Erythroblast (primary cell): Measurements from ENCODE around the gene CNTN4.

Experiments used
- DNase-seq, 2 experiments: peaks; one replicate each; lab custom pipeline; 2025; lab: John Stamatoyannopoulos, UW
- GATA1 ChIP-seq: IDR thresholded peaks from 2 replicates; pipeline ENCODE4 v1.6.1; 2011; ENCODE audit warnings: low read depth, mild to moderate bottlenecking, control low read depth, low read length, moderate library complexity
- POLR2A ChIP-seq: IDR thresholded peaks from 2 replicates; pipeline ENCODE4 v1.6.1; 2011; ENCODE audit warnings: mild to moderate bottlenecking, low read length

The CNTN4 gene

DNA sequence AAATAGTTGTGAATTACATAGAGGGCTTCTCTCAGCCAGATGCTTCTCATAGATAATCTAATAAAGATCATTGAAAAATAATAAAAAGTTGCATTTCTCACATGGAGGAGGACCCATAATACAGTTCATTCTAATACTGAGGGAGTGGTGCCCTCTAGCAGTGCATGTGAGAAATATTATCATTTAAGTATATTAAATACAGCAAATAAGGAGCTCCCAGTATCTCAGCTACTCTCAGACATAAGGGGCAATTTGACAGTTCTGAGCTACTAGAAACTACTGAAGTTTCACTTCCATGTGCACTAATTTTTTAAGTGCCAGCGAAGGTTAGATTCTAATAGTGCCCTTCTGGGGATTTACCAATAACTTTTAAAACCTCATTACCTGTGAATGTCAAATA lies 823.2 kb downstream of the CNTN4 start:
- DNase-seq: peak; percentile 10 to 25
- no peak for TF ChIP-seq GATA1
- TF ChIP-seq POLR2A: no peak

DNA sequence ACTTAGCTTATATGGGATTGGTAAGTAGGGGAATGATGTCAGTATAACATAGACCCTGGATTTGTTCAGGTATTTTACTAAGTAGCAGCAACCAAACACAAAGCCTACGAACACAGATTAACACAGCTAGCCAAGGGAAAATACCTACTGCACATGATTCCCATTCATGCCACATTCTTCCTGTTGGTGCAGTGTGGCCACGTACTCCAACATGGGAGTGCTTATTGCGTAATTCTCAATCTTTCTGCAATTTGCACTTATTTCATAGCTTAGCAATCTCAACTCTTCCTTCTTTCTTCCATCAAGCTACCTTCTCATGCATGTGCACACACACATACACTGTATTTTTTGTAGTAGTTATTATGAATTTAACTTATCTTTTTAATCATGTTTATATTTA lies 824.7 kb downstream of the CNTN4 start:
- TF ChIP-seq POLR2A (no peak), GATA1 (no peak)
- no peak for DNase-seq

DNA sequence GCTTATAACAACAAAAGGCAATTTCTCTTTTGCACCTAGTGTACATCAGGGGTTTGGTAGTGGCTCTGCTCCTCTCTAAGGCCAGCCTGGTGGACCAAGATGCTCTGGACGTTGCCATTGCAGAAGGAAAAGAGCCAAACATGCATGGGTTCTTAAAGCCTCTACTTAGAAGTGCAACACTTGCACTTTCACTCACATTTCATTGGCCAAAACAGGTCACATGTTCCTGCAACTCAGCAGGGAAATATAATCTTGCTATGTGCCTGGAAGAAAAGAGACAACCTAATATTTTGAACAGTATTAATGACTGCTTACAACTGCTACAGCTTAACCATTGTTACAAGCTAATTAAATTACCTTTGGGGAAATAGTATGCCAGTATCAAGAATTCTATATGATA lies 828.6 kb downstream of the CNTN4 start:
- TF ChIP-seq GATA1 (no peak), POLR2A (no peak)
- peak in 1 of 2 experiments; percentile 2 for DNase-seq

DNA sequence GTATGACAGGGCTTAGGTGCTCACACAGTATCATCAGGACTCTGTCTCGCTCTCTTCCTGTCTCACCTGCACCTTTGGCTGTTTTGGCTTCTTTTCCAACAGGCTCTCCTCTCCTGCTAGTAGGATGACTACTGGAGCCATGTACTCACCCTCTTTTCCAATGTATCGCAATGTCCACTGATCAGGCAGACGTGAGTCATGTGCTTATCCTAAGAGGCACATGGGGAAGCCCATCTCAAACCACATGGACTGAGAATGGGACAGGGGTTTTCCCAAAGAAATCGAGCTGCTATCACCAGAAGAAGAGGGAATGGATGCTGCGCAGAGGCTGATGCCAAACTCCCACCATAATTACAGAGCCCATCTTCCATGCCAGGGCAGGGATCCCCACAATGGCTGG lies 830.9 kb downstream of the CNTN4 start:
- no peak for TF ChIP-seq POLR2A
- DNase-seq: no peak

DNA sequence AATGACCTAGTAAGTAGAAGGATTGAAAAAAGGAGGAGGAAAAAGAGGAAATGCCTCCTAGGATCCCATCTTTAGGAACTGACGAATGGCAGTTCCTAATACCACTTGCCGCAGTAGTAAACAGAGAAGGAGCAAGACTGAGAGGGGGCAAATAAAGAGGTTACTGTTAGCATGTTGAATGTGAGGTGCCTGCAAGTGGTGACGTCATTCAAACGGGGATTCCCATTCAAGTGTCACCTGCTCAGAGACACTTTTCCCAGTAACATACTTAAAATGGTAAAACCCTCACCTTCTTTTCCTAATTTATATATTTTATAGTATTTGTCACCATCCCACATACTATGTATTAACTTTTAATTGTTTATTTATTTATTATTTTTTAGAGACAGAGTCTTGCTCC lies 832.6 kb downstream of the CNTN4 start:
- TF ChIP-seq POLR2A (no peak), GATA1 (no peak)
- no peak for DNase-seq

DNA sequence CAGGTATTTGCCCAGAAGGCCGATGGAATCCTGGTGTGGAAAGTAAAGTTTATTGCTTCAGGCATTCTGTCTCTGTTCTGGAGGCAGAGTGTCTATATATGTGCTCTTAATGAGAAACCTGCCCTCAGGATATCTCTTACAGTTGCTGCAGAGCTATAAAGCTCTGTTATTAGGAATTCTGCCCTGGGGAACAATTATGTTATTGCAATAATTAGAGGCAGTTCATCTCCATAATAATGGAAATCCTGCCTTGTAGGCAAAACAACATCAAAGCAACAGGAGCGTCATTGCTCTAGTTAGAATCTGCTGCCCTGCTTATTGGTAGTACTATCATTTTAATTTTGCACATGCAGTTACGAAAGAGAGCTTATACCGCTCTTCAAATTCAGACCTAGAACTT lies 835.9 kb downstream of the CNTN4 start:
- TF ChIP-seq POLR2A: no peak
- no peak for TF ChIP-seq GATA1
- DNase-seq: no peak

DNA sequence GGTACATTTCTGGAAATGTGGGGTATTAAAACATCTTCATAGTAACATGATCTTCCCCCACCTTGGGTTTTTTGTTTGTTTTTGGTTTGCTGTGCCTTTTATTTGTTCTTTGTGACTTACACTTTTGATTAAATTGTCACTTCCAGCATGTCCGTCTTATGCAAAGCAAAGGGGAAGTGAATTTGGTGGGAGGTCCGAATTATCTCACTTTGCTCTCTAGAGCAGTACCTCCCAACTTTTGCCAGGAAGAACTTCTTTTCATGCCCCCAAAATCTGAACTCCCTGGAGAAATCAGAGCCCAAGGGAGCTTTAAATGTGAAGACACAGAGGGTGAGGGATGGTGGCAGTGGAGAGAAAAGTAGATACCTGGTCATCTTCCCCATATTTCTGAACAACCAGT lies 838.4 kb downstream of the CNTN4 start:
- no peak for DNase-seq
- TF ChIP-seq POLR2A: no peak
- TF ChIP-seq GATA1: no peak

DNA sequence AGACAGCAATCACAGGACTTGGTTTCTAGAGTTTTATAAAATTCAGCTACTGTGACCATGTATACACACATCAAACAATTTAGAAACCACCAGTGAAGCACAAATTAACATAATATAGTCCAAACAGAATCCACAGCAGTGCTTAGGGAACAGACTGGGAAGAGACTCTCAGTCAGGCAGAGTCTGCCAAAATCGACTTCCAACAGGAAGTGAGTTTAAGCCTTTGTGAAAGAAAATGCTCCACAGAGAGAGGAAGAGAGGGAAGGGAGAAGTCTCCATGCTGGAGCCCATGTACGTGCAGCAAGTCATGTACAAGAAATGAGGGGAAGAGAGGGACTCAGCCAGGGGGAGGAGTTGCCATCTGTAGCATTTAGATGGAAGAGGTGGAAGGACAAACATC lies 838.9 kb downstream of the CNTN4 start:
- DNase-seq: no peak
- no peak for TF ChIP-seq GATA1
- no peak for TF ChIP-seq POLR2A

DNA sequence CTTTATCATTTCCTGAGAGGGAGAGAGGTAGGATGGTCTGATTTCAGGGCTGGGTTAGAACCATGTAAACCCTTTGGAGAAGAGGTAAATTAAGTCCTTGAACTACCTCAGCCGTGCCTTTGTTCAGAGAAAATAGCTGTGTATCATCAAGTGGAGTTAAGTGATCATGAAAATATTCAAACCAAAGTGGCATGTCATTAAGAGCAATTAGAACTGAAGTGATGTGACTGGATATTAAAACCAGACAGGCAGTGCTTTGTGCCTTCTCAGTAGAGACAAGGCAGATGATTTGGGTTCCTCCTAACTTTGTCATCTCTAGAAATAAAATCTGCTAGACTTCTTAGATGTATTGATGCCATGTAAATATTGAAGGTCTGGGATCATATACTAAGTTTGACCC lies 840.0 kb downstream of the CNTN4 start:
- DNase-seq: no peak
- TF ChIP-seq GATA1 (no peak), POLR2A (no peak)

DNA sequence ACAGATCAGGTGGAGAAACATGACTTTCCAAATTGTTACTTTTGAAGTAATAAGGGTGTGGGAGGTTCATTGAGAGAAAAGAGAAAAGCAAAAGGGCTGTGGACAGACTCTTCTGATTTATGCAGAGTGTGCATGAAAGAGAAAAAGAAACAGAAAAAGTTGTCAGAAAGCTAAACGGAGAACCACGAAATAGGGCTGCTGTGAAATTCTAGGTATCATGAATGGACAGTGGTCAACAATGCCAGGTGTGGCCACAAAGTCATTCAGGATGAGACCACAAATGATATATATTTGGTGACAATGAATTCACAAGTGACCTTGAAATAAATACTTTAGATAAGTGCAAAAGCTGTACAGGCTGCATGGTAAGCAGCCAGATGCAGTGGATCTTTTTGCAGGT lies 841.4 kb downstream of the CNTN4 start:
- no peak for TF ChIP-seq GATA1
- no peak for TF ChIP-seq POLR2A
- no peak for DNase-seq

DNA sequence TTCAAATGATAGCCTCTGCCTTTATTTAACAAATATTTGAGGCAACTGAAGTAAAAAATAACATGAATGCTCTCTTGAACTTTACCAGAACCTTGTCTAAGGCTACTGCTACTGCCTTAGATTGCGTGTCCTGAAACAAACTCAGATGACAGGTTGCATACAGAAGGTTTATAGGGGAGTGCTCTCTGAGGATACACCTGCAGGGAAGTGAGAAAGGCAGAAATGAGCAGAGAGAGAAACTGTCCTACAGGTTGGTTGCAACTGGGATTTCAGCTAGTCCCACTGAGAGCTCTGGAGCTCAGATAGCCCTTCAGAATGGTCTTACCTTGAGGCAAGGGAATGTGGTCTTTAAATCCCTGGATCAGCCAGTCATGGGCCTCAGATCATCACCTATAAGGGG lies 846.0 kb downstream of the CNTN4 start:
- TF ChIP-seq GATA1 (no peak), POLR2A (no peak)
- DNase-seq: no peak

DNA sequence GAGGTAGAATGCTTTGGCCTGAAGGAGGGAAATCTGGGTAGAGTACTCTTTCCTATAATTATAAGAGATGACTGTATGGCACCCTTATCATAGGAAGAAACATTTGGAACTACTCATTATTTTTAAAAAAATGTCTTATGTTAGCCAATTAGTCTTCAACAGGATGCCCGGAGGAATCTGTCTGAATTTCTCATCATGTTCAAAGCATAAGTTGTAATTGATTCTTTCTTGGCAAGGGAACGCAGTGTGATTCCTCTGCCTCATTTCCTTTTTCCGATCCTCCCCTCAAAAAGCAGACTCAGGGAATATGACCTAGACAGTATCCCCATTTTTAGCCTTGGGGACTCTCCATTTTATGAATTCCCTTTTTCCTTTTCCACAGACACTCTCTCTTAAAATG lies 846.5 kb downstream of the CNTN4 start:
- no peak for DNase-seq
- TF ChIP-seq POLR2A: no peak
- no peak for TF ChIP-seq GATA1

DNA sequence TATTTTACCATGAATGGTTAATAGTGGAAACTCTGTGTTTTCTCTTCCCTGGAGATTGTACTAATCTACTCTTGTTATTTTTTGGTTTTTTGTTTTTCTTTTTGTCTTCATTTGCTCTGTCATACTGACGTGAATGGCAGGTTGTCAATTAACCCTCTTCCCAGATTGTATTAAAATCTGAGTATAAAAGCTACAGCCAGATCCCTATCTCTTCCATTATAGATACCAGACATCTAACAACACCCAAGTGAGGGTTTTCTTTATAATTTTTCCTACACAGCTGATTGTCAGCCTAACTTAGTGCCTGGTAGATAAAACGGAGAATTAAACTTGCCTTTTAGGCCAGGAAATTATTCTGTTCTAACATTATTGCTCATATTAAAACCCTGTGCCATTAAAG lies 848.9 kb downstream of the CNTN4 start:
- TF ChIP-seq GATA1: no peak
- DNase-seq: no peak

DNA sequence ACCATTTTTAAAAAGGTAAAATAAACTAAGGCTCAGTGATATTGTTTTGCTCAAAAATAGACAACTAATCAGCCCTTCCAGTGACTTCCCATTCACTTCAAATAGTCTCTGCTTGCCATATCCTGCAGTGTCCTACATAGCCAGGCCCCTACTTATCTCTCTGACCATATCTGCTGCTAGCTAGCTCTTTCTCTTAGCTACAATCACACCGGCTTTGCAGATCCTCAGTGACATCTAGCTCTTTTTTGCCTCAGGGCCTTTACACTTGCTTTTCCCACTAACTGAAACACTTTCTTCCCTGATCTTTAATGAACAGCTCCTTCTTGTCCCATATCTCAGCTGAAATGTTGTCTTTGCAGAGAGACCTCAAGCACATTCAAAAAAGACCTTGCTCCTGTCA lies 850.2 kb downstream of the CNTN4 start:
- no peak for TF ChIP-seq GATA1
- no peak for TF ChIP-seq POLR2A
- no peak for DNase-seq

DNA sequence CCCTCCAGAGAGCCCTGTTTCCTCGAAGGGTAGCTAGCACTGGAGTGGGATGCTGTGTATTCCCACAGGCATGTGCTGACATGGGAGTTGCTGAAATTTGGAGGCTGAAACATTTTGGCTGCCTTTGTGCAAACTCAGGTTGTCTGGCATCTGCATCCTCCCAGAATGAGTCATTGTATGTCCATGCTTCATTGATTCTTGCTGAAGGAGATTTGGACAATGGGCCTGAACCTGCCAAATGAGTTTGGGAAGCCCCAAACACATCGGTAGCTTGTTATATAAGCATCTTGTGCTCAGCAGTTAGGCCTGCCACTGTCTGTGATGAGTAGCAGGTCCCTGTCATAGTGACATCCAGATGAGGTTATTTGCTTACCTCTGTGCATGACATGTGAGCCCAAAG lies 851.5 kb downstream of the CNTN4 start:
- no peak for DNase-seq
- TF ChIP-seq POLR2A (no peak), GATA1 (no peak)

DNA sequence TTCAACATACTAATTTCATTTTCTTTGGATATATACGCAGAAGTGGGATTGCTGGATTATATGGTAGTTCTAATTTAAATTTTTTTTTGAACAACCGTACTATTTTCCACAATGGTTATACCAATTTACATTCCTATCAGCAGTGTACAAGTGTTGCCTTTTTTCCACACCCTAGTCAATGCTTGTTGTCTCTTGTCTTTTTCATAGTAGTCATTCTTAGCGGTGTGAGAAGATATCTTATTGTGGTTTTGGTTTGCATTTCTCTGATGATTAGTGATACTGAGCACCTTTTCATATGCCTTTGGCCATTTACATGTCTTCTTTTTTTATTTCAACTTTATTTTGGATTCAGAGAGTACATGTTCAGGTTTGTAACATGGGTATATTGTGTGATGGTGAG lies 858.4 kb downstream of the CNTN4 start:
- no peak for DNase-seq

DNA sequence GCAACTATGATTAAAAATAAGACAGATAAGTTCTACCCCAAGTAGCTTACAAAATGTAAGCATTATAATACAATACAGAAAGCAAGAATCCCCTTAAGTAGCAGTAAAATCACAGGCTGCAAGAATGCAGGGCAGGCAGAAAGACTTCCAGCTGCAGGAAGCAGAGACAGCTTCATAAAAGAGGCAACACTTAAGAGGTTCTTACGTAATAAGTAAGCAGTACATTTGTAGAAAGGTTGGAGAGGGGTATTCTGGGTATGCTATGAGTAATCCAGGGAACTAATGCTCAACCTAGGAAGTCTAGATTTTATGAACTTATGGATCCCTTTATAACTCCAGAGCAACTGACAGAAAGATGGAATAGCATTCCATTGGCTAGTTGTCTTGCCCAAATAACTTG lies 859.9 kb downstream of the CNTN4 start:
- no peak for TF ChIP-seq GATA1
- no peak for TF ChIP-seq POLR2A
- DNase-seq: no peak

More for the DNA sequence above, 858.4 kb downstream of the CNTN4 start:
- TF ChIP-seq POLR2A: no peak
- no peak for TF ChIP-seq GATA1
